Natural killer cell (primary cell): ENCODE data around the gene DTNBP1. TPM values are rescaled to one million over a fixed set of nuclear protein-coding genes. Genes with fewer than 3 reads are reported as not detected.

ENCODE experiments used
- ATAC-seq, 3 donors: fragments of 150-1000 bp in 2 of 3; fragments of 200-7000 bp in 1 of 3; cut with Tn5 transposase; 1 replicate in 1 of 3; 2 replicates in 2 of 3; pipeline ENCODE4 v1.10.0; 2021; ENCODE audit warnings: mild to moderate bottlenecking in 2 of 3, moderate library complexity in 2 of 3
- DNase-seq, 2 donors: peaks; one replicate each; pipeline versions ENCODE4 v3.0.0 to v3.0.0-alpha.2; 2013 to 2021; ENCODE audit warnings: mixed read lengths in 1 of 2
- H3K27ac ChIP-seq: one replicate; pipeline ENCODE4 v1.5.1; 2013; ENCODE audit warnings: mild to moderate bottlenecking, low read length
- H3K27me3 ChIP-seq: one replicate; pipeline ENCODE4 v1.6.1; 2013; ENCODE audit warnings: low read length; ENCODE audit not compliant: control insufficient read depth, insufficient read depth
- H3K36me3 ChIP-seq: one replicate; pipeline ENCODE4 v1.6.1; 2013; ENCODE audit warnings: low read length; ENCODE audit not compliant: control insufficient read depth, insufficient read depth
- H3K4me1 ChIP-seq: one replicate; pipeline ENCODE4 v1.6.1; 2013; ENCODE audit warnings: low read length; ENCODE audit not compliant: control insufficient read depth, insufficient read depth
- H3K4me3 ChIP-seq: one replicate; pipeline ENCODE4 v1.5.1; 2013; ENCODE audit warnings: low read length
- H3K9me3 ChIP-seq: one replicate; pipeline ENCODE4 v1.6.1; 2013; ENCODE audit warnings: low read length; ENCODE audit not compliant: control insufficient read depth, insufficient read depth
- H3K27ac Mint-ChIP-seq, 2 donors: one replicate each; pipeline ENCODE4 v1.8.0; 2022; ENCODE audit warnings: mild to moderate bottlenecking in 2 of 2, mixed read lengths in 2 of 2, moderate library complexity in 1 of 2
- H3K27me3 Mint-ChIP-seq, 2 donors: one replicate each; pipeline ENCODE4 v1.8.0; 2022; ENCODE audit warnings: low read depth in 2 of 2, mixed read lengths in 2 of 2
- H3K36me3 Mint-ChIP-seq: one replicate; pipeline ENCODE4 v1.8.0; 2022; ENCODE audit warnings: mixed read lengths
- H3K4me1 Mint-ChIP-seq, 2 donors: one replicate each; pipeline ENCODE4 v1.8.0; 2022; ENCODE audit warnings: mixed read lengths in 2 of 2
- H3K4me3 Mint-ChIP-seq: one replicate; pipeline ENCODE4 v1.8.0; 2022; ENCODE audit warnings: mild to moderate bottlenecking, moderate library complexity, mixed read lengths
- H3K9me3 Mint-ChIP-seq, 2 donors: one replicate each; pipeline ENCODE4 v1.8.0; 2022; ENCODE audit warnings: mixed read lengths in 2 of 2
- CTCF ChIP-seq: fragments of 200-600 bp; IDR thresholded peaks from one replicate; pipeline ENCODE4 v1.8.0; 2022; ENCODE audit warnings: antibody characterized with exemption
- WGBS: methylation state at CpG from one replicate; pipeline ENCODE4 v1.1.7; 2013; ENCODE audit warnings: missing lambda C conversion rate; ENCODE audit not compliant: insufficient coverage; 5-methylcytosine and 5-hydroxymethylcytosine counted together
- intact Hi-C: fragments of 100-400 bp; cut with micrococcal nuclease; formaldehyde crosslinking; loops from one replicate; pipeline ENCODE4 v1.14.2; 2022
- total RNA-seq, 4 donors: library from RNA; stranded (reverse); fragments of 120-200 nt in 1 of 4; gene quantifications; one replicate each; pipeline versions ENCODE4 v1.2.3 to v1.2.4, GENCODE V29; 2013 to 2022

DTNBP1 gene
- total RNA-seq, 3 donors from 2014 or later (not counting 1 experiment from before 2014, with no cell fraction given) = 31.6 to 42.2 (median 38.4) TPM

GRCh38 chr6:15500901-15501825 lies 161.7 kb downstream of the DTNBP1 start:
- Mint-ChIP-seq H3K36me3 (no peaks in the 10 kb centered on the region), H3K27me3 (no peaks in the 10 kb centered on the region), H3K9me3 (no peaks in the 10 kb centered on the region), H3K4me3 (no peak overlapping the region), H3K27ac (peak overlapping the region in 1 of 2 donors; percentile 11), H3K4me1 (peaks cover 40 to 49% of the 10 kb centered on the region in 2 donors)
- no peak overlapping the region for H3K4me3 ChIP-seq
- peaks cover 21% of the 10 kb centered on the region for H3K4me1 ChIP-seq
- intact Hi-C loops = no loop called here
- DNase-seq (no peak), ATAC-seq (no peak)
- no peak overlapping the region for H3K27ac ChIP-seq
- TF ChIP-seq CTCF = no peak
- H3K27me3 ChIP-seq = no peaks in the 10 kb centered on the region
- no peaks in the 10 kb centered on the region for H3K9me3 ChIP-seq
- WGBS = 92% methylated on average over 38 of the region's 38 CpGs
- peaks cover 71% of the 10 kb centered on the region for H3K36me3 ChIP-seq

GRCh38 chr6:15500078-15500740 lies 162.6 kb downstream of the DTNBP1 start:
- Mint-ChIP-seq H3K27me3 (no peaks in the 10 kb centered on the region), H3K4me1 (peaks cover 40 to 49% of the 10 kb centered on the region in 2 donors), H3K36me3 (no peaks in the 10 kb centered on the region), H3K4me3 (no peak overlapping the region), H3K9me3 (no peaks in the 10 kb centered on the region), H3K27ac (peak overlapping the region in 1 of 2 donors; percentile 22)
- Histone ChIP-seq H3K27ac (no peak overlapping the region), H3K9me3 (no peaks in the 10 kb centered on the region), H3K4me3 (no peak overlapping the region), H3K36me3 (peaks cover 79% of the 10 kb centered on the region), H3K27me3 (no peaks in the 10 kb centered on the region), H3K4me1 (peaks cover 18% of the 10 kb centered on the region)
- no peak for TF ChIP-seq CTCF
- 89% methylated on average over 16 of the region's 16 CpGs for WGBS
- DNase-seq (no peak), ATAC-seq (no peak)
- intact Hi-C loops = no loop called here

- no peak for DNase-seq
- H3K36me3 Mint-ChIP-seq = no peaks in the 10 kb centered on the region
Observed at GRCh38 chr6:15499591-15499990, 163.2 kb downstream of the DTNBP1 start.

More at GRCh38 chr6:15499591-15499990, 163.2 kb downstream of the DTNBP1 start:
- Histone ChIP-seq H3K4me3 (no peak overlapping the region), H3K36me3 (peaks cover 73% of the 10 kb centered on the region), H3K27me3 (no peaks in the 10 kb centered on the region), H3K9me3 (no peaks in the 10 kb centered on the region), H3K27ac (no peak overlapping the region), H3K4me1 (peaks cover 12% of the 10 kb centered on the region)
- H3K27me3 Mint-ChIP-seq = no peaks in the 10 kb centered on the region
- H3K9me3 Mint-ChIP-seq = no peaks in the 10 kb centered on the region
- intact Hi-C loops = no loop called here
- no peak for TF ChIP-seq CTCF
- H3K4me1 Mint-ChIP-seq = peaks cover 39 to 48% of the 10 kb centered on the region in 2 donors
- 95% methylated on average over 9 of the region's 9 CpGs for WGBS
- no peak overlapping the region for H3K27ac Mint-ChIP-seq
- no peak for ATAC-seq
- no peak overlapping the region for H3K4me3 Mint-ChIP-seq
